Measurements from ENCODE around the gene NRN1.
"Not testable (repeated sequence)": the region's sequence is repeated elsewhere in the genome, so short reads cannot be mapped to it uniquely, and the experiment has no call there.

NRN1 gene

GRCh38 chr6:5979650-5980420 is 26.9 kb downstream of the NRN1 start:
- DNase-seq: no peak

DNA sequence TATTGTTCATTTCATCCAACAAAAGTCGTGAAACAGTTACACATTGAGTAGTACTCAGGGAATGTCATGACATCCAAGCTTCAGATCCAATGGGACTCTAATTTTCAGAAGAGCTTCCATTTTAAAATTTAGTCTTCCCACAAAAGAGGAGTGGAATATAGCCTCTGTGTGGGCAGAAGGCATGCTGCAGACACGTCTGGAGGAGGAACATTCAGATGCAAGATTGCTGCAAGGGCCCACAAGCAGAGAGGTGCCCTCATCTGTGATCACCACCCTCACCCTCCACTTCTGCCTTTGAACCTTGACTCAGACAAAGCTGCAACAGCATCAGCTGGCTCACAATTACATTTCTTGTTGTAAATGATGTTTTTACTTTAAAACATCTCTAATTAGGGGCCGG is 29.9 kb downstream of the NRN1 start:
- DNase-seq: no peak

DNA sequence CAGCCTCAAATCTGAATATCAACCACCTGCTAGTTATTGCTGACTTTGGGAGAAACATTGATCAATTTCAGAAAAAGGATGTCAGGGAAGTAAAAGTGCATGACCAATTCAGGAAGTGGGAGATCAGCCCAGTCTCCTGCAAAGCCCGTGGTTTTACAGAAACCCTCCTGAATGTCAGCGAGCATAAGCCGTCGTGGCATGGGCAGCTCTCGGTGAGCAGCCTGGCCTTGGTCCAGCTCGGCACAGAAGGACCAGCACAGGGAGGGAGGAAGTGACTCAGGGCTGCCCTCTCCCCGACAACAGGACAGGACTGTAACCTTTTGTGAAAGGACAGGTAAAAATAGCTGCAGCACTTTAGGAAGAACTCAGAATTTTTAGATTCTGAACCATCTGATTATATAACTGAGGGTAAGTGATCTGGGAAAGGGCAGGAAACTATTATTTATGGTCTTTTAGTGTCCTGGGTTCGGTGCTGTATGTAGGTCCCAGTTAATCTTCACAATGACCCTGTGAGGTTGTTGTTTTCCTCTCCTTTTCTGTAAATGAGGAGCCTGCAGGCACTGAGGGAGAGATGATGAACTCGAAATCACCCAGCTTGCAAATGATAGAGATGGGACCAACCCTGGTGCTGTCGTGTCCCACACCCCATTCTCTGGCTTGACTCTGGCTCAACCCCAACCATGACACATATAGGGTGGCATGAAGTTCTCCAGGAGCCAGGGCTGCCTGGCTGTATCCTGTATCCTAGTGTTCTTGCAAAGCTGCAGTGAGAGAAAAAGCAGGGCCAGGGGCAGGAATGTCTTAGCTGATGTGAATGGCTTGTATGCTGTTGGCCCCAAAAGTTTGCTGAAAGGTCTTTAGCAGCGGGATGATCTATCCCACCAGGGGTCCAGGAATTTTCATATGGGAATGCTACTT is 37.6 kb downstream of the NRN1 start:
- no peak for DNase-seq

GRCh38 chr6:5968036-5968435 is 38.7 kb downstream of the NRN1 start:
- not testable (repeated sequence) for DNase-seq

DNA sequence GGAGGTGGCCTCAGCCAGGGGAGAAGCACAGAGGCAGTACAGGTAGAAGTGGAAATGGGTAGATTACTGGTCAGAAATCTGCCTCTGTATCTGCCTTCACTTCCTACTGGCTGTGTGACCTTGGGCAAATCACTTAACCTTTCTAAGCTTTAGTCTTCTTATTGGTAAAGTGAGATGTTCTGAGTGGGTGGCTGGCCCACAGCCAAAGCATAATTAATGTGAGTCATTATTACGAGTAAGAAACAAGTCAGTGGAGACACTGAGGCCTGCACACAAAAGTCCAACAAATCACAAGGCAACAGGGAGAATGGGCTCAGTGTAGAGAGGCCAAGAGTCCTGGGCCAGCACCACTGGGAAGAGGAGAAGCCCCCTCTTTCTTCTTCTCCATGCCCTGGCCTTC is 39.1 kb downstream of the NRN1 start:
- no peak for DNase-seq

DNA sequence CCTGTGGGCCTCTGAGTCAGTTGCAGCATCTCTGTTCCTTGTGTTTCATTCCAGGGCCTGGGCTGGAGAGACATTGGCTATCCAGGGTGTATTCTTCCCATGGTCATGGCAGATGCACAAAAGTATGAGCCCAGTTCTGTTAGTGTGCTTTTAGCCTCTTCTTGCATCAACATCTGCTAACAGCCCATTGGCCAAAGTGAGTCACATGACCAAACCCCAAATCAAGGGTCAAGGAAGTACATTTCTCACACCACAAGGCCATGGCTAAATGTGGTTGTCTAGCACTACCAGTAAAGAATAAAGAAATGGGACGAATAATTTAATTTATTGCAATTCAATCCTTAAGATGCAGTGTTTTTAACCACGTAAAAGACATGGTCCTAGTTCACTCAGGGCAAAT is 43.9 kb downstream of the NRN1 start:
- DNase-seq: no peak

DNA sequence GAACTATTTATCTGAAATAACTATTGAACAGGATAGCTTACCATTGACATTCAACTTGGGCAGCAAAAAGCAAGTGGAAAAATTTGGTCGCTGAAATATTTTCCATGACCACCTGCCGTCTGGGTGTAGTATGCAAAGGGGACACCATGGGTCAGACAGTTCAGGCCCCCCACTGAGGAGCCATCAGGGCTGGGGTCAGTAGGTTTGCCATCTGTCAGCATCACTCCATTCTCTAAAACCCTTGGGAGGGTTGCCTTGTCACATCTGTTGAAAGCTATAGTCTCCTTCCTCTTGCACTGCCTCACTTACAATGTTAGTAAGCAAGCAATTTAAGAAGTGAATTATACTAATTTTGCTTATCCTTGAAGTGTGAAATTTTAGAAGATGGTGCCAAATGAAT is 44.9 kb downstream of the NRN1 start:
- no peak for DNase-seq

DNA sequence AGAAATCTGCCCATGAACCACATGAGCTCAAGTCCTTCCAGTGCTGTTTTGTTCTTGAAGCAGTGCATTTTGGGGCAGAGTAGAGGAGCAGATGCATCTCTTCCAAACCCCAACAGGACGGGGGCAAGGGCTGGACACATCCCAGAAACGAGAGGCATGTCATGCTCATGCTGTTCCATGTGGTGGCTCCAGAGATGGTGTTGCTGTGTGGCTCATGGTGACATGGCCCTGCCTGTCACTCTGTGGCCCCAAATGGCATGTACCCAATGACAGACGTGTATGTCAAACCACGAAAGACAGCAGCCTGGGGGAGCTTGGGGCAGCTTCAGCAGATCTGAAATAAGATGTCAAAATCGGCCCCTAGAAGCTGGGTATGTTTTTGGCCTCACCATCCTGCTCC is 46.3 kb downstream of the NRN1 start:
- DNase-seq: no peak

DNA sequence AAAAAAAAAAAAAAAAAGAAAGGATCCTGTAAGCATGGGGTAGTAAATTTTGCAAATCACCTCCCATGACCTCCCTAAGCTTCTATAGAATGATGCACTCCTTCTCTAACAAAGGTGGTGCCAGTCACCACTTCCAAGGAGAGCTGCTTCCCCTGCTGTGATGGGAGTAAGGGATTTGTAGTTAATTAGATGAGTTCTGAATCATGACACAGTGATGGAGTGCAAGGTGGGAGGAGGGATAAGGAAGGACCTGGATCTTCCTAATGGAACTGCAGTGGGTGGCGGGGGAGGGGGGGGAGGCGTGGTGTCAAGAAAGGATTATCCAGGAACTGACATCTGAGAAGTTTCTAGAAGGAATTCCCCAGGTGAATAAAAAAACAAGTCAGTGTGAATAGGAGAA is 47.8 kb downstream of the NRN1 start:
- DNase-seq: no peak

DNA sequence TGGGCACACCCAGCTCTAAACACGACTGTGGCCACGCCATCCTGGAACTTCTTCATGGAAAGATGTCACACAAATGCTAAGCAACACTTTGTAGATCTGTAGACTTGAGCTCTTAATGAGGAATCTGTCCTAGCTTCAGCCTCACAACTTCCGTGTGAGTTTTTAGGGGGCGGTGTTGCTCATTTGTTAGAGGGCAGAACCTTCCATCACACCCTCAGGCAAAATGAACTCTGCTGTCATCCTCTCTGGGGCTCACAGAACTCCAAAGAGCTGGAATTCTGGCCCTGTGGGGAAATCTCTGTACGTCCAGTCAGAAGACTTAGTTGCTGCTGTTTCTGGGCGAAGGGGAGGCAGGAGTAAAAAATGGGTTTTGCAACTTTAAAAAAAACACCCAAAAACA is 49.8 kb downstream of the NRN1 start:
- no peak for DNase-seq

DNA sequence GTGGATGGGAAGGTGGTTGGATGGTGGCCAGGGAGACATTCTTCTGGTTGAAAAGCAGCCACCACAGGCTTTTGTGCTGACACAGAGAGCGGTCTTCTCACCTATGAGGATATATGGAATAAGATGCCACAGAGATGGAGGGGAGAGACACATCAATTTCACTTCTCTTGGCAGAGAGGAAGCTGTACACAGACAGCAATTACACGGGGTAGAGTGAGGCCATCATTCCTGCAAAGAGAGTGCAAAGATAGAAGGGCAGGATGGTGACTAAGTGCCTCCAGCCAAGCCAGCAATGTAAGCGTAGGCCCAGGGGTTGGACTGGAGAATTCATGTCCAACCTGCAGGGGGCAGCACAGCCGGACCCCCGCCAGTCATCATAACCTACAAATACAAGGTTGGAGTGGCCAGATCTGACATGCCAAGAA is 56.4 kb downstream of the NRN1 start:
- DNase-seq: no peak

All from NK-92 treated with Interleukin-12 subunit alpha and Interleukin-12 subunit beta, amount 100 ng/mL, for 24 hours (cell line).